SJCRH30 (cell line): ENCODE results near the gene TMEM132C. TPM values are rescaled to one million over a fixed set of nuclear protein-coding genes. Genes with fewer than 3 reads are reported as not detected.

Source experiments
- DNase-seq, 2 experiments: peaks; one replicate each; pipeline ENCODE4 v3.0.0-alpha.2; 2015 to 2020
- H3K27ac ChIP-seq: fragments of 250-450 bp; sonication (Bioruptor Pico); 2 replicates; pipeline ENCODE4 v1.5.1; 2020; ENCODE audit warnings: mild to moderate bottlenecking, moderate library complexity
- H3K27me3 ChIP-seq: fragments of 250-450 bp; sonication (Bioruptor Pico); 2 replicates; pipeline ENCODE4 v1.5.1; 2020; ENCODE audit warnings: mild to moderate bottlenecking, moderate library complexity
- H3K36me3 ChIP-seq: fragments of 250-450 bp; sonication (Bioruptor Pico); 2 replicates; pipeline ENCODE4 v1.5.1; 2020; ENCODE audit warnings: mild to moderate bottlenecking, moderate library complexity
- H3K4me1 ChIP-seq: fragments of 250-450 bp; sonication (Bioruptor Pico); 2 replicates; pipeline ENCODE4 v1.5.1; 2020; ENCODE audit warnings: mild to moderate bottlenecking, moderate library complexity
- H3K4me3 ChIP-seq: fragments of 250-450 bp; sonication (Bioruptor Pico); 2 replicates; pipeline ENCODE4 v1.5.1; 2020; ENCODE audit warnings: mild to moderate bottlenecking, moderate library complexity
- H3K9me3 ChIP-seq: fragments of 250-450 bp; sonication (Bioruptor Pico); replicated peaks from 2 replicates; pipeline ENCODE4 v1.5.1; 2020; ENCODE audit warnings: mild to moderate bottlenecking, moderate library complexity
- total RNA-seq: library from RNA; depleted of rRNA; stranded (reverse); fragments of >200 nt; shearing (Covaris generic); gene quantifications from 2 replicates; pipeline ENCODE4 v1.2.3, GENCODE V29; 2014

Gene TMEM132C
- total RNA-seq, 1 experiment from 2014 or later: not detected

DNA sequence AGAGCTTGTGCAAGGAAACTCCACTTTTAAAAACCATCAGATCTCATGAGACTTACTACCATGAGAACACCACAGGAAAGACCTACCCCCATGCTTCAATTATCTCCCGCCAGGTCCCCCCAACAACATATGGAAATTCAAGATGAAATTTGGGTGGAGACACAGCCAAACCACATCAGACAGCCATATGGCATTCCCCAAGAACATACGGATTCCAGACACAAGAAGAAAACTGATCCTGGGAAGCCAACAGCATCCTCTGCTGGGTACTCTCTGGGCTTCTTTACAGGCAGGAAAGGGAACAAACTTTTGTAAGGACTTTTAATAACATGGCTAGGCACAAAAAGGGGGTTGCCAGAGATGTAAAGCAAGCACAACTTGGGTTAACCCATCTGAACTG is 127.2 kb downstream of the TMEM132C start:
- no peaks in the 10 kb centered on the region for H3K36me3 ChIP-seq
- H3K27me3 ChIP-seq: no peaks in the 10 kb centered on the region
- H3K4me1 ChIP-seq: no peaks in the 10 kb centered on the region
- no peak for DNase-seq
- H3K9me3 ChIP-seq: no peaks in the 10 kb centered on the region
- no peak overlapping the region for H3K4me3 ChIP-seq
- H3K27ac ChIP-seq: no peak overlapping the region

DNA sequence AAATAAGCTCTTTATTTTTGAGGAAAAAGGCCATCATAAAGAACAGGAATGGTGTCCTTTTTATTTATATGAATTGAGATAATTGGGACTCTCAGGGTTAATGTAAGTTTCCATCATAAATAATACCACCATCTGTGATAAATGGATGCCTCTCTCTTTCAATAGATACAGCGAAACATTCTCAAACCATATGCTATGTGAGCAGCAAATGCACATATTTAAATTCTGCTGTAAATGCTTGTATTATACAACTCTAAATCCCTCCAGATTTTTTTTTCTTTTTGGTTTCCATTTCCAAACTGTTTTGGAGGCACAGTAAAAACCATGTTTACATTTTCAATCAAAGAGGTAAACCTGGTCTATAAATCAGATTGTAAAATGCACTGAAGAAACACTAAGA is 132.3 kb downstream of the TMEM132C start:
- DNase-seq: no peak
- no peaks in the 10 kb centered on the region for H3K27me3 ChIP-seq
- no peaks in the 10 kb centered on the region for H3K9me3 ChIP-seq
- H3K4me3 ChIP-seq: no peak overlapping the region
- no peak overlapping the region for H3K27ac ChIP-seq
- no peaks in the 10 kb centered on the region for H3K36me3 ChIP-seq
- no peaks in the 10 kb centered on the region for H3K4me1 ChIP-seq

DNA sequence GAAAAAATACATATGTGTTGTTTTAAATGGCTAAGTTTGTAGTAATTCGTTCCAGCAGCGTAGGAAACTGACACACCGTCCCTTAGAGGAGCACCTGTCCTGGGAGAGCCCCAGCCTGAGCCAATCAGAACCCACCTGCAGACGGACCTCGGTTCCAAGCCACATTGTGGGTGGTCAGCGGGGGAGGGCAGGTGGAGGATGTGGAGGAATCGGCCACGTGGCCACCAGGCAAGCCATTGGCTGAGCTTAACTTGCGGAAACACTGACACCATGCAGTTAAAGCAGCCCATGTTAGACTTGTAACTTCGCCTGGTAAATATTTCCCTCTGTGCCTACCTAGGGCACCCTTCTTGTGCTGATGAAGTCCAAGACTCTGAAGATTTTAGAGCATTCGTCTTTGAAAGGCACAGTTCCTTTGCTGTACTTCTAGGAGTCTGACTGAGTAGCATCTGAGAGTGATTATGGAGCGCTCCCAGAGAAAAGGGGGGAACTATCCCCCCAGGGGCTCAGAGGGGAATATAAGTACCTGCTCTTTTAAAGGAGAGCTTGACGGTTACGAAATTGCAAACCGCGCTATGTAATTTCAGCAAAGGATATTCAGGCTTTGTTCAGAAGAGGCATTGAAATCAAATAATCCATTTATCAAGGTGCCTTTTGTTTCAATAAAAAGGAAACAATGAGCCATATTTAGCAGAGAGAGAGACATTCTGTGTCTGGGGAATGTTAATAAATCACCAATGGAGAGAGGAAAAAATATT is 135.7 kb downstream of the TMEM132C start:
- no peak for DNase-seq
- Histone ChIP-seq H3K36me3 (no peaks in the 10 kb centered on the region), H3K9me3 (no peaks in the 10 kb centered on the region), H3K27me3 (no peaks in the 10 kb centered on the region), H3K4me3 (no peak overlapping the region), H3K27ac (no peak overlapping the region), H3K4me1 (no peaks in the 10 kb centered on the region)

DNA sequence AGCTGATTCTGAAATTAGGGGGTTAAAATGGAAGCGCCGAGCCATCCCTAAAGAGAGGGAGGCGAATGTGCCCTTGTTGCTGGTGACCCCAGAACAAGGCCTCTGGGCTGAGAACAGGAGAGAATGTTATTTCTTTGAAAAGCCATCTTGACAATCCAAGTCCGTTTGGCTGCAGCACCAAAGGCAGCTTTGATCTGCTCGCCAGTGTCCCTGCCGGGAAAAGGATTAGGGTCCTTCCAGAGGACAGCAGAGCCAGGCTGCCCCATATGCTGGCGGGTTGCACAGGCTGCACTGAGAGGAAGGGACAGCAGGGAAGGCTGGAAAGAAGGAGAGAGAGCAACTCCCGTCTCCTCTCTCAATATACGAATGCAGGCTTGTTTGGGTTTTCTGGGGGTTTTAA is 141.7 kb downstream of the TMEM132C start:
- Histone ChIP-seq H3K4me3 (no peak overlapping the region), H3K36me3 (no peaks in the 10 kb centered on the region), H3K27ac (no peak overlapping the region), H3K9me3 (no peaks in the 10 kb centered on the region), H3K27me3 (no peaks in the 10 kb centered on the region), H3K4me1 (no peaks in the 10 kb centered on the region)
- no peak for DNase-seq

DNA sequence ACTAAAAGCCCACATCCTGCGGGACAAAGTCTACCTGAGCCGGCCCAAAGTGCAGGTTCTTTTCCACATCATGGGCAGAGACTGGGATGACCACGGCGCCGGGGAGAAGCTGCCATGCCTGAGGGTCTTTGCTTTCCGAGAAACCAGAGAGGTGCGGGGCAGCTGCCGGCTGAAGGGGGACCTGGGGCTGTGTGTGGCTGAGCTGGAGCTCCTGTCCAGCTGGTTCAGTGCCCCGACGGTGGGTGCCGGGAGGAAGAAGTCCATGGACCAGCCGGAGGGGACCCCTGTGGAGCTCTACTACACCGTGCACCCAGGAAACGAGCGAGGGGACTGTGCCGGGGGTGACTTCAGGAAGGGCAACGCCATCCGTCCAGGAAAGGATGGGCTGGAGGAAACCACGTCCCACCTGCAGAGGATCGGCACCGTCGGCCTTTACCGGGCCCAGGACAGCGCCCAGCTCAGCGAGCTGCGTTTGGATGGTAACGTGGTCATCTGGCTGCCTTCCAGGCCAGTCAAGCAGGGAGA is 148.1 kb downstream of the TMEM132C start:
- no peak for DNase-seq

DNA sequence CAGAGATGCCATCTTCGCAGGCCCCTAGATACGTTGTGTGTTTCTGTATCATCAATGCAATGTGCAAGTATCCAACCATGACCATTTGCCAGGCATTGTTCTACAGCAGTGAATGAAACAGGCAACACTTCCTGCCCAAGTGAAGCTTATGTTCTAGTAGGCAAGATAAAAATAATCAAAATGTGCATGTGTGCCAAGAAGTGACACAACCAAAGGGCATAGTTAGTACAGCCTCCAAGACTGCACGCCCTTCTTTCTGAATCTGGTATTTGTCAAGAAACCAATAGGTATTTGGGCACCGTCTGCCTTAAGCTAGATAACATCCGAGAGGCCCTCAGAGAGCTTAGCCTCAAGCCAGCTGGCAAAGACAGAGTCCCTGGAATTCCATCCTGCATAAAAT is 152.0 kb downstream of the TMEM132C start:
- no peak for DNase-seq
- Histone ChIP-seq H3K9me3 (no peaks in the 10 kb centered on the region), H3K4me3 (no peak overlapping the region), H3K27me3 (no peaks in the 10 kb centered on the region; the same call in 1 of the 2 replicates), H3K4me1 (no peaks in the 10 kb centered on the region), H3K27ac (no peak overlapping the region), H3K36me3 (no peaks in the 10 kb centered on the region)

More for the DNA sequence above, 148.1 kb downstream of the TMEM132C start:
- no peak overlapping the region for H3K27ac ChIP-seq
- H3K27me3 ChIP-seq: no peaks in the 10 kb centered on the region; the same call in 1 of the 2 replicates
- no peaks in the 10 kb centered on the region for H3K36me3 ChIP-seq
- no peaks in the 10 kb centered on the region for H3K9me3 ChIP-seq
- H3K4me1 ChIP-seq: no peaks in the 10 kb centered on the region
- no peak overlapping the region for H3K4me3 ChIP-seq

DNA sequence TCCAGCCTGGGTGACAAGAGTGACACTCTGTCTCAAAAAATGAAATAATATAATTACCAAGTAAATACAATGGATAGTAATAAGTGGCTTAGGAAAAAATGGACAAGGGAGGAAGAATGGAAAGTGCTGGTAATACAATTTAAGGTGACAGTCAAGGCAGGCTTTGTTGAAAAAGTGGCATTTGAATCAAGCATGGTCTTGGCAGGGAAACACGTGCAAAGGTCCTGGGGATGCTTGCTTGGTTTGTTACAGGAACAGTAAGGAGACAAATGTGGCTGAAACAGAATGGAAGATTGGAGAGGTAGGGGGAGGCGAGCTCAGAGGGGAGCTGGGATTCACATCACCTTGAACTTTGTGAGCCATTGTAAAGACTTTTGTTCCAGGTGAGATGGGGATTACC is 153.2 kb downstream of the TMEM132C start:
- Histone ChIP-seq H3K27me3 (no peaks in the 10 kb centered on the region; the same call in 1 of the 2 replicates), H3K27ac (no peak overlapping the region), H3K36me3 (no peaks in the 10 kb centered on the region), H3K4me3 (no peak overlapping the region), H3K4me1 (no peaks in the 10 kb centered on the region), H3K9me3 (no peaks in the 10 kb centered on the region)
- DNase-seq: no peak

DNA sequence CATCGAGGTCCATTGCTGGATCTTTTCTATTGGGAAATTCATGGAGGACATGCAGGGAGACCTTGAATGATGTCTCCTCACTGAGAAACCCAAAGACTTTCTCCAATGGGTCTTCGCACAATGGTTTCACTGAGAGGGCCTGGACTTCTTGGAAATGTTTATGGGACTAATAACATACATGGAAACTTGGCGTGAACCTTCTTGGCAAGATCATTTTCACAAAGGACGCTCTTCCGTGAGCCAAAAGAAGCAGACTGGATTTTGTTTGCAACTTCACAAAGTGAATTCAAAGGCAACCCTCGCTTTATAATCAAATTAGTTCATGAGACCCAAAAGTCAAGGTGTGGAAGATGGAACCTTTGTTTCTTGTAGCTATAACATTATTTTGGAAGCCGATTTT is 154.4 kb downstream of the TMEM132C start:
- Histone ChIP-seq H3K9me3 (no peaks in the 10 kb centered on the region), H3K36me3 (no peaks in the 10 kb centered on the region), H3K27ac (no peak overlapping the region), H3K4me1 (no peaks in the 10 kb centered on the region), H3K27me3 (no peaks in the 10 kb centered on the region; the same call in 1 of the 2 replicates), H3K4me3 (no peak overlapping the region)
- no peak for DNase-seq

DNA sequence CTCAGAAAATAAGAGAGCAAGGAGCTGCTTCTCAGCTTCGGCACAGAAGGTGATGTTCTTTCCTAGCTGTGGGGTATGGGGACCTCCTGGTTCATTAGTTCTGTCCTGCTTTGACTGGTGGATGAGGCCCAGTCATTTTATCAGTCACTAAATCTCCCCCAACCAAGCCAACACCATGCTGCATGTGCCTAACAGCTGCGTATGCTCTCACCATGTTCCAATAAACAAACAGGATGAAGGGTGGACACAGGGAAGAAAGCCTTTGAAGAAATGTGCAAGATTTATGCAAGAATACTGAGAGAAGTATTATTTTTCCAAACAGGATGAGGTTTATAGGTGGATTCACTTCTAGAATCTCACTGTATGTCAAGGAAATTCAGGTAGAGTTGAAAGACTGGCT is 156.2 kb downstream of the TMEM132C start:
- Histone ChIP-seq H3K36me3 (no peaks in the 10 kb centered on the region), H3K4me1 (no peaks in the 10 kb centered on the region), H3K27me3 (no peaks in the 10 kb centered on the region), H3K4me3 (no peak overlapping the region), H3K27ac (no peak overlapping the region), H3K9me3 (no peaks in the 10 kb centered on the region)
- DNase-seq: no peak

DNA sequence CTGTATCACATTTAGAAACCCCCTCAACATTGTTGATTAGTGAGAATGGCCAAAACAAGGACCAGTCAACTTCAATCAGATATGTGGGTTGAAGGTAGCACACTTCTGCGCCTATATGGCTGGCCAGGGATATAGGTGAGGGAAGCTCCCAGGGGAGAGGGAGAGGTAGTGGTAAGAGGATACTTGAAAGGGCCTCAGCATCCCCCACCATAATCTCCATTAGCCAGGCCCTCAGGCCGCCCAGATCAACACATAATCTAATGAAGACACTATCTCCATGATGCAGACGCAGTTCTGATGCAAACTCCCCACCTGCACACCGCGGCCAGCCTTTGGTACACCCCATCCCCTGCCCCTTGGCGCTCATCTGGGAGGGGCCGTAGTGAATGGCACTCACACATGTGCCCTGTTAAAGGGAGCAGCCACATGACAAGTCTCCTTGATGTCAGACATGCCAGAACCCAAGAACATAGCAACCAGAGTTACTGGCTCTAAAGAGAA is 158.0 kb downstream of the TMEM132C start:
- H3K4me1 ChIP-seq: no peaks in the 10 kb centered on the region
- no peaks in the 10 kb centered on the region for H3K36me3 ChIP-seq
- H3K4me3 ChIP-seq: no peak overlapping the region
- DNase-seq: no peak
- no peaks in the 10 kb centered on the region for H3K9me3 ChIP-seq
- no peak overlapping the region for H3K27ac ChIP-seq
- no peaks in the 10 kb centered on the region for H3K27me3 ChIP-seq

DNA sequence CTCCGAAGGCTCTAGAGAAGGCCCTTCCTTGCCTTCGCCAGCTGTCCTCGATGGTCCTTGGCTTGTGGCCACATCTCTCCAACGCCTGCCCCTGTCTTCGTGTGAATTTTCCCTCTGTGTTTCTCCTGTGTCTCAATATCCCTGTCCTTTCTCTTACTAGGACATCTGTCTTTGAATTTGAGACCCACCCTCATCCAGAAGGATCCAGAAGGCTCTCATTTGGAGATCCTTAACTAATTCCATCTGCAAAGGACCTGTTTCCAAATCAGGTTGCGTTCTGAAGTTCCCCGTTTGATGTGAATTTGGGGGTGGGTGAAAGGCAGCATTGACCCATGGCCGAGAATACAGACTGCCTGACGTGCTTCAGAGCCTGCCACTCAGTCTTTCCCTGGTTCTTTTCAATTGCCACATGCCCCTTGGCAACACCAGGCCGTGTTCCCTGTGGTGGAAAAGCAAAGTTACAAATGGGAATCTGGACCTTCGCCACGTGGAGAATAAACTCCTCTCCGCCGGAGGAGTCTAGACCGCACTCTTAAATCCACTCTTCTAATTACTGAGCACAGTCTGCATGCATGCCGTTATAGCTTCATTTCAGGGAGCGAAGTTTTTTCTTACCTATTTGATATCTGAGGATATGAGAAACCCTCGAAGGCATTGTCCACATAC is 158.8 kb downstream of the TMEM132C start:
- Histone ChIP-seq H3K27me3 (no peaks in the 10 kb centered on the region), H3K27ac (no peak overlapping the region), H3K36me3 (no peaks in the 10 kb centered on the region), H3K4me3 (no peak overlapping the region), H3K4me1 (no peaks in the 10 kb centered on the region), H3K9me3 (no peaks in the 10 kb centered on the region)
- DNase-seq: no peak

DNA sequence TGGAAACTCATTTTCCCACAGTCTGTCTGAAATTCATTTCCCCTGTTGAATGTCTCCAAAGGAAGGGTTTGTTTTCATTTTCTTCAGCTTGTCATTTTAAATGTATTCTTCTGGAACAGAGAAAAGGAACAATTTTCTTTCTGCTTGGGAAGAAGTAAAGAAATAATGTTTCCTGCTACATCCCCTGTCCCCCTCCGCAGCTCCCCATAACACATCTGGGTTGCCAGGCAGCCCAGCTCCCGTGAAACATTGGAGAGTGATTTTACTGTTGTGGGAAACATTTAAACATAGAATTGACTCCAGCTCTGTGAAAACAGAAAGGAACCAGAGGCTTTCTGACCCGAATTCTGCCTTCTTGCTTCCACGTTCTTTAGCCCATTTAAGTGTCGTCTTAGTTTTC is 159.5 kb downstream of the TMEM132C start:
- Histone ChIP-seq H3K9me3 (no peaks in the 10 kb centered on the region), H3K4me3 (no peak overlapping the region), H3K4me1 (no peaks in the 10 kb centered on the region), H3K27me3 (no peaks in the 10 kb centered on the region), H3K36me3 (no peaks in the 10 kb centered on the region), H3K27ac (no peak overlapping the region)
- DNase-seq: no peak

DNA sequence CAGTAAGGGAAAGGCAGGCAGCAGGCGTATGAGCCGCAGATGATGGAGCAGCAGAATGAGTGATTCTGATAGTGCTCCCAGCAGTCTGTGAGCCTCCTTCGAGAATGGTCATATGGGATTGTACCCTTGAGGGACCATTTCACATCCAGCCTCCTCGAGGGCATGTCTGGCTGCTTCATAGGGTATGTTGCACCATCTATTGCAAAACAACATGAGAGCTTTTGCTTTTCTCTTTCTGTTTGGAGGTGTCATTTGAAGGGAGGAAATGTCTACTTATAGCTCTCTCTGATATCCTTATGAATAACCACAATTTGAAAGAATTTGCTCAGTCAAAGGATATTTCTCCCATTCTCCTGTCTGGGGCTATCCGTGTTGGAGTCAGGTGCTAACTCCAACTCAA is 172.8 kb downstream of the TMEM132C start:
- no peak for DNase-seq
- H3K9me3 ChIP-seq: no peaks in the 10 kb centered on the region
- no peaks in the 10 kb centered on the region for H3K36me3 ChIP-seq
- no peaks in the 10 kb centered on the region for H3K4me1 ChIP-seq
- H3K27me3 ChIP-seq: no peaks in the 10 kb centered on the region
- H3K4me3 ChIP-seq: no peak overlapping the region
- no peak overlapping the region for H3K27ac ChIP-seq

DNA sequence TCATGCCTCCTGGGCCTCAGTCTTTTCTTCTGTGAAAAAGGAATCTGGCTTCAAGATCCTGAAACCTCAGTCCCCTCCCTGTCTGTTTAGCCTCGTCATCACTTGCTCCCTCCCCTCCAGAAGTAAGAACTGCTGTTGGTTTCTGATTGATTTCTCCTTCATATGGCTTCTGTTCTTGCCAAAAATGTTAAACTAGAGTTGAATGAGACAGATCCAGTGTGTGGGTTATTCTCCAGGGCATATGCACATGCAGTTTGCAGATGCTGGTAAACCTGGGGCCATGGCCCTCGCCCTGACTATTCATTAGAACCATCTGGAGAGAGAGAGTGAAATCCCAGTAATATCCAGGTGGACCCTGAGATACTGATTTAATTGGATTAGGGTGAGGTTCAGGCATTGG is 175.1 kb downstream of the TMEM132C start:
- H3K36me3 ChIP-seq: no peaks in the 10 kb centered on the region
- H3K9me3 ChIP-seq: no peaks in the 10 kb centered on the region
- H3K4me3 ChIP-seq: no peak overlapping the region
- no peaks in the 10 kb centered on the region for H3K27me3 ChIP-seq
- no peak overlapping the region for H3K27ac ChIP-seq
- H3K4me1 ChIP-seq: no peaks in the 10 kb centered on the region
- no peak for DNase-seq

DNA sequence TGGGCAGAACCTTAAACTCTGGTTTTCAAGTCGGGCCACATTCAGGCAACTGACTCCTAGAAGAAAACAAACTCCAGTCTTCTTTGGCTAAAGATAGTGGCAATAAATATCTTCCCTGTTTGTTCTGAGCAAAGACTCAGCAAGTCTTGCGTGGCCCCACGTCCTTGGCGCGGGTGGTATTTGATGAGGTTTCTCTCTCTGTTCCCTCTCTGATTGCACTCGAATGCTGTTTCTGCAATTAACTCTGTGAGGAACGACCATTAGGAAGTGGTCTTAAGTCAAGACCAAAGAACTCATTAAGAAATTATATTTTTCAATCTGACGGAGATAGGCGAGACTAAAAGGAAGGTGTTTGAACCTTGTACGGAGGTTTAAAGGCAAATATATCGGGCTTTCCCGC is 177.6 kb downstream of the TMEM132C start:
- Histone ChIP-seq H3K4me1 (peaks cover 6% of the 10 kb centered on the region), H3K27me3 (no peaks in the 10 kb centered on the region), H3K4me3 (no peak overlapping the region), H3K9me3 (no peaks in the 10 kb centered on the region), H3K27ac (no peak overlapping the region), H3K36me3 (no peaks in the 10 kb centered on the region)
- no peak for DNase-seq
